Activated CD4-positive, alpha-beta T cell treated with anti-CD3 and anti-CD28 coated beads for 24 hours (primary cell): Measurements from ENCODE around the gene ACIN1.
A peak's percentile ranks its signal among the peaks of the same experiment; 100 is the strongest.
"Not testable (repeated sequence)": the region's sequence is repeated elsewhere in the genome, so short reads cannot be mapped to it uniquely, and the experiment has no call there.

Experiments
- DNase-seq, 2 donors: peaks; one replicate each; pipeline ENCODE4 v3.0.0-alpha.2; 2020; ENCODE audit warnings: low read depth in 2 of 2

The ACIN1 gene

GRCh38 chr14:23015618-23016017 lies 79.3 kb downstream of the ACIN1 start:
- no peak for DNase-seq

- not testable (repeated sequence) for DNase-seq
These were observed 81.2 kb downstream of the ACIN1 start for GRCh38 chr14:23013749-23014054.

GRCh38 chr14:23013054-23013748 lies 81.7 kb downstream of the ACIN1 start:
- no peak for DNase-seq

- DNase-seq: peak; percentile 78 to 83
These were observed 84.8 kb downstream of the ACIN1 start, which contains the start of gene C14orf93 for GRCh38 chr14:23009939-23010726. Gene C14orf93 (minus strand): TSS chr14:23010143. CDS start chr14:22999023, 11,120 bp downstream.

- no peak for DNase-seq
These were observed 85.4 kb downstream of the ACIN1 start for GRCh38 chr14:23009483-23009938.

- DNase-seq: no peak
These were observed 86.1 kb downstream of the ACIN1 start for GRCh38 chr14:23008831-23009230.
